A549 (cell line): ENCODE measurements around the gene GPR32.

Source experiments
- BHLHE40 ChIP-seq: IDR thresholded peaks from 2 replicates; pipeline ENCODE4 v1.6.1; 2012; ENCODE audit warnings: low read depth, low read length, inconsistent platforms
- CHD2 ChIP-seq: fragments of 150-350 bp; IDR thresholded peaks from 2 replicates; pipeline ENCODE4 v1.6.1; 2014; ENCODE audit warnings: low read length; ENCODE audit not compliant: partially characterized antibody
- CTCF ChIP-seq: fragments of >200 bp; sonication (Bioruptor Twin); formaldehyde crosslinking; IDR thresholded peaks from 3 replicates; pipeline ENCODE4 v1.5.1; 2016
- E2F6 ChIP-seq: IDR thresholded peaks from 2 replicates; pipeline ENCODE4 v1.6.1; 2012; ENCODE audit warnings: low read depth, borderline replicate concordance
- ELK1 ChIP-seq: fragments of 150-350 bp; IDR thresholded peaks from 2 replicates; pipeline ENCODE4 v1.6.1; 2014; ENCODE audit warnings: low read depth, mild to moderate bottlenecking, low read length
- ESRRA ChIP-seq: fragments of 150-350 bp; IDR thresholded peaks from 2 replicates; pipeline ENCODE4 v1.6.1; 2014; ENCODE audit warnings: mild to moderate bottlenecking, low read length, borderline replicate concordance
- GATA3 ChIP-seq: IDR thresholded peaks from 2 replicates; pipeline ENCODE4 v1.6.1; 2012; ENCODE audit warnings: borderline replicate concordance
- HOXA7 ChIP-seq: fragments of 250-450 bp; sonication (Bioruptor Pico); IDR thresholded peaks from 2 replicates; pipeline ENCODE4 v1.5.0; 2020; ENCODE audit warnings: mild to moderate bottlenecking, moderate library complexity
- POLR2A ChIP-seq: IDR thresholded peaks from 2 replicates; pipeline ENCODE4 v1.6.1; 2012; ENCODE audit warnings: mild to moderate bottlenecking, low read length
- REST ChIP-seq: fragments of 200-600 bp; sonication (generic); IDR thresholded peaks from 2 replicates; pipeline ENCODE4 v1.6.1; 2016; ENCODE audit warnings: antibody characterized with exemption, mild to moderate bottlenecking, moderate library complexity
- SREBF2 ChIP-seq: fragments of 450-650 bp; IDR thresholded peaks from 2 replicates; pipeline ENCODE4 v1.6.1; 2014; ENCODE audit warnings: mild to moderate bottlenecking, moderate library complexity
- ZNF302 ChIP-seq: fragments of 250-450 bp; sonication (Bioruptor Pico); IDR thresholded peaks from 2 replicates; pipeline ENCODE4 v1.9.0; 2021; ENCODE audit warnings: inconsistent platforms, mild to moderate bottlenecking, moderate library complexity

- no peak for TF ChIP-seq ESRRA
- TF ChIP-seq HOXA7: no peak
- TF ChIP-seq GATA3: no peak
- no peak for TF ChIP-seq ZNF302 (CRISPR knock-in tag)
- no peak for TF ChIP-seq CTCF
- TF ChIP-seq CHD2: no peak
- no peak for TF ChIP-seq REST
- TF ChIP-seq BHLHE40: no peak
- TF ChIP-seq POLR2A: no peak
- no peak for TF ChIP-seq E2F6
- no peak for TF ChIP-seq ELK1
- no peak for TF ChIP-seq SREBF2
Observed at GRCh38 chr19:50791594-50792271, 21.5 kb downstream of the GPR32 start.
